Neural cell (in vitro differentiated cells): ENCODE data around the gene CD58. TPM values are rescaled to one million over a fixed set of nuclear protein-coding genes. Genes with fewer than 3 reads are reported as not detected.

Experiments used
- H2AFZ ChIP-seq: fragments of 200-600, 300-800 bp; sonication (generic), shearing (Covaris generic); 2 replicates; pipeline ENCODE4 v1.6.0; 2014; ENCODE audit warnings: low read depth, mild to moderate bottlenecking, antibody characterized with exemption, low read length, moderate library complexity
- H3F3A ChIP-seq: fragments of 200-600 bp; shearing (Covaris generic); 2 replicates; pipeline ENCODE4 v1.6.1; 2016; ENCODE audit warnings: mild to moderate bottlenecking, moderate library complexity, mixed read lengths, antibody characterized with exemption, low read length; ENCODE audit not compliant: insufficient read depth, poor library complexity, severe bottlenecking
- H3K27ac ChIP-seq: fragments of 200-600, 300-800 bp; sonication (generic), shearing (Covaris generic); 2 replicates; pipeline ENCODE4 v1.5.1; 2014; ENCODE audit warnings: mild to moderate bottlenecking, low read length, moderate library complexity
- H3K27me3 ChIP-seq: fragments of 300-800, 200-600 bp; sonication (generic), shearing (Covaris generic); 2 replicates; pipeline ENCODE4 v1.6.0; 2014; ENCODE audit warnings: mild to moderate bottlenecking, low read depth, low read length, moderate library complexity; ENCODE audit not compliant: insufficient read depth
- H3K36me3 ChIP-seq: fragments of 300-800, 200-600 bp; sonication (generic), shearing (Covaris generic); 2 replicates; pipeline ENCODE4 v1.5.1; 2014; ENCODE audit warnings: mild to moderate bottlenecking, antibody characterized with exemption, low read length, moderate library complexity; ENCODE audit not compliant: insufficient read depth
- H3K4me2 ChIP-seq: fragments of 300-800, 200-600 bp; sonication (generic), shearing (Covaris generic); 2 replicates; pipeline ENCODE4 v1.6.0; 2014; ENCODE audit warnings: mild to moderate bottlenecking, low read length
- H3K4me3 ChIP-seq: fragments of 300-800, 200-600 bp; sonication (generic), shearing (Covaris generic); 2 replicates; pipeline ENCODE4 v1.5.1; 2014; ENCODE audit warnings: mild to moderate bottlenecking, low read length, moderate library complexity
- H3K79me2 ChIP-seq: fragments of 200-600 bp; shearing (Covaris generic); replicated peaks from 2 replicates; pipeline ENCODE4 v1.6.0; 2014; ENCODE audit warnings: mild to moderate bottlenecking, low read length, moderate library complexity; ENCODE audit not compliant: insufficient read depth
- H3K9ac ChIP-seq: fragments of 300-800, 200-600 bp; sonication (generic), shearing (Covaris generic); 2 replicates; pipeline ENCODE4 v1.6.1; 2016; ENCODE audit warnings: mild to moderate bottlenecking, low read length, mixed read lengths
- H3K9me2 ChIP-seq: fragments of 200-600 bp; shearing (Covaris generic); 2 replicates; pipeline ENCODE4 v1.6.1; 2016; ENCODE audit warnings: mild to moderate bottlenecking, low read length, mixed read lengths; ENCODE audit not compliant: insufficient read depth
- H3K9me3 ChIP-seq: fragments of 200-600, 300-800 bp; sonication (generic), shearing (Covaris generic); 2 replicates; pipeline ENCODE4 v1.6.1; 2016; ENCODE audit warnings: mild to moderate bottlenecking, mixed run types, low read length, moderate library complexity, mixed read lengths
- H4K20me1 ChIP-seq: fragments of 200-600 bp; shearing (Covaris generic); 2 replicates; pipeline ENCODE4 v1.6.1; 2016; ENCODE audit warnings: mild to moderate bottlenecking, mixed run types; ENCODE audit not compliant: insufficient read depth
- EP300 ChIP-seq: fragments of 450-650 bp; conservative IDR thresholded peaks from 2 replicates; pipeline ENCODE4 v1.6.1; 2014; ENCODE audit warnings: antibody characterized with exemption, mild to moderate bottlenecking, moderate library complexity; ENCODE audit not compliant: poor library complexity, severe bottlenecking
- EZH2 ChIP-seq: fragments of 200-600, 300-800 bp; shearing (Covaris generic), sonication (generic); IDR thresholded peaks from 2 replicates; pipeline ENCODE4 v1.6.1; 2014; ENCODE audit warnings: antibody characterized with exemption, low read length, borderline replicate concordance, mild to moderate bottlenecking; ENCODE audit not compliant: insufficient read depth, poor library complexity, severe bottlenecking
- MXI1 ChIP-seq: fragments of 450-650 bp; conservative IDR thresholded peaks from 2 replicates; pipeline ENCODE4 v1.6.1; 2014; ENCODE audit warnings: antibody characterized with exemption, mild to moderate bottlenecking; ENCODE audit not compliant: poor library complexity, severe bottlenecking
- POLR2AphosphoS5 ChIP-seq: IDR thresholded peaks from 2 replicates; pipeline ENCODE4 v1.6.1; 2012
- RAD21 ChIP-seq: fragments of 450-650 bp; conservative IDR thresholded peaks from 2 replicates; pipeline ENCODE4 v1.6.1; 2014; ENCODE audit warnings: antibody characterized with exemption, mild to moderate bottlenecking, moderate library complexity
- SMC3 ChIP-seq: fragments of 450-650 bp; conservative IDR thresholded peaks from 2 replicates; pipeline ENCODE4 v1.6.1; 2014; ENCODE audit warnings: antibody characterized with exemption, mild to moderate bottlenecking, moderate library complexity; ENCODE audit not compliant: poor library complexity
- TAF1 ChIP-seq: IDR thresholded peaks from 2 replicates; pipeline ENCODE4 v1.6.1; 2012; ENCODE audit warnings: low read depth
- polyA plus RNA-seq: library from polyadenylated mRNA; depleted of rRNA; stranded (reverse); fragments of >200 nt; gene quantifications from 2 replicates; pipeline ENCODE4 v1.2.3, GENCODE V29; 2014
- TF ChIP-seq, protein P1 (sequence below): IDR thresholded peaks from 2 replicates; pipeline ENCODE4 v1.6.1; 2012; ENCODE audit warnings: borderline replicate concordance
- TF ChIP-seq, protein P2 (sequence below): fragments of 450-650 bp; IDR thresholded peaks from 2 replicates; pipeline ENCODE4 v1.5.1; 2014; ENCODE audit warnings: antibody characterized with exemption, mild to moderate bottlenecking, moderate library complexity; ENCODE audit not compliant: poor library complexity, severe bottlenecking

Gene CD58
- polyA plus RNA-seq, 1 donor from 2014 or later = 1.8 TPM

DNA sequence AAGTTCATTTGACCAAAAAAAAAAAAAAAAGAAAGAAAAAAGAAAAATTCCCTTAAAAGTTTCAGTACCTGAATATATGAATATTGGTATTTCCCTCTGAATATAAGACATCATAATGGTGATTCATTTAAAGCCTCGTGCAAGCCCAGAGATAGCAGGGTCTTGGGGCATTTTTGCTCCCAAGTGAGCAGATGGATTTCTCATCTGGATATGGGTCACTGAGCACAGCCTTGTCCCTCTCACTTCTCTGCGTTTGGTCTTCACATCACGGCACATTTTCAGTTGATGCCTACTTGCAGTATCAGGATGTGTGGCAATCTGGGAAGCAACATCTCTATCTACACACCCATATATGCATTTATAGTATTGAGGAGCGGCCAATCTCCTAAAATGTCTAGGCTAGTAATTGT is 12.7 kb downstream of the CD58 start:
- no peaks in the 10 kb centered on the region for H3K36me3 ChIP-seq
- no peak overlapping the region for H3K9ac ChIP-seq
- TF ChIP-seq EZH2 (no peak), EP300 (no peak), TAF1 (no peak), POLR2AphosphoS5 (no peak), RAD21 (no peak), SMC3 (no peak), MXI1 (no peak)
- TF ChIP-seq, protein P1, sequence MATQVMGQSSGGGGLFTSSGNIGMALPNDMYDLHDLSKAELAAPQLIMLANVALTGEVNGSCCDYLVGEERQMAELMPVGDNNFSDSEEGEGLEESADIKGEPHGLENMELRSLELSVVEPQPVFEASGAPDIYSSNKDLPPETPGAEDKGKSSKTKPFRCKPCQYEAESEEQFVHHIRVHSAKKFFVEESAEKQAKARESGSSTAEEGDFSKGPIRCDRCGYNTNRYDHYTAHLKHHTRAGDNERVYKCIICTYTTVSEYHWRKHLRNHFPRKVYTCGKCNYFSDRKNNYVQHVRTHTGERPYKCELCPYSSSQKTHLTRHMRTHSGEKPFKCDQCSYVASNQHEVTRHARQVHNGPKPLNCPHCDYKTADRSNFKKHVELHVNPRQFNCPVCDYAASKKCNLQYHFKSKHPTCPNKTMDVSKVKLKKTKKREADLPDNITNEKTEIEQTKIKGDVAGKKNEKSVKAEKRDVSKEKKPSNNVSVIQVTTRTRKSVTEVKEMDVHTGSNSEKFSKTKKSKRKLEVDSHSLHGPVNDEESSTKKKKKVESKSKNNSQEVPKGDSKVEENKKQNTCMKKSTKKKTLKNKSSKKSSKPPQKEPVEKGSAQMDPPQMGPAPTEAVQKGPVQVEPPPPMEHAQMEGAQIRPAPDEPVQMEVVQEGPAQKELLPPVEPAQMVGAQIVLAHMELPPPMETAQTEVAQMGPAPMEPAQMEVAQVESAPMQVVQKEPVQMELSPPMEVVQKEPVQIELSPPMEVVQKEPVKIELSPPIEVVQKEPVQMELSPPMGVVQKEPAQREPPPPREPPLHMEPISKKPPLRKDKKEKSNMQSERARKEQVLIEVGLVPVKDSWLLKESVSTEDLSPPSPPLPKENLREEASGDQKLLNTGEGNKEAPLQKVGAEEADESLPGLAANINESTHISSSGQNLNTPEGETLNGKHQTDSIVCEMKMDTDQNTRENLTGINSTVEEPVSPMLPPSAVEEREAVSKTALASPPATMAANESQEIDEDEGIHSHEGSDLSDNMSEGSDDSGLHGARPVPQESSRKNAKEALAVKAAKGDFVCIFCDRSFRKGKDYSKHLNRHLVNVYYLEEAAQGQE = no peak
- TF ChIP-seq, protein P2, sequence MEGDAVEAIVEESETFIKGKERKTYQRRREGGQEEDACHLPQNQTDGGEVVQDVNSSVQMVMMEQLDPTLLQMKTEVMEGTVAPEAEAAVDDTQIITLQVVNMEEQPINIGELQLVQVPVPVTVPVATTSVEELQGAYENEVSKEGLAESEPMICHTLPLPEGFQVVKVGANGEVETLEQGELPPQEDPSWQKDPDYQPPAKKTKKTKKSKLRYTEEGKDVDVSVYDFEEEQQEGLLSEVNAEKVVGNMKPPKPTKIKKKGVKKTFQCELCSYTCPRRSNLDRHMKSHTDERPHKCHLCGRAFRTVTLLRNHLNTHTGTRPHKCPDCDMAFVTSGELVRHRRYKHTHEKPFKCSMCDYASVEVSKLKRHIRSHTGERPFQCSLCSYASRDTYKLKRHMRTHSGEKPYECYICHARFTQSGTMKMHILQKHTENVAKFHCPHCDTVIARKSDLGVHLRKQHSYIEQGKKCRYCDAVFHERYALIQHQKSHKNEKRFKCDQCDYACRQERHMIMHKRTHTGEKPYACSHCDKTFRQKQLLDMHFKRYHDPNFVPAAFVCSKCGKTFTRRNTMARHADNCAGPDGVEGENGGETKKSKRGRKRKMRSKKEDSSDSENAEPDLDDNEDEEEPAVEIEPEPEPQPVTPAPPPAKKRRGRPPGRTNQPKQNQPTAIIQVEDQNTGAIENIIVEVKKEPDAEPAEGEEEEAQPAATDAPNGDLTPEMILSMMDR = no peak
- H3K4me2 ChIP-seq = no peak overlapping the region
- no peaks in the 10 kb centered on the region for H3K9me3 ChIP-seq
- H2AFZ ChIP-seq = no peak overlapping the region
- H3F3A ChIP-seq = no peaks in the 10 kb centered on the region
- H4K20me1 ChIP-seq = no peaks in the 10 kb centered on the region
- no peaks in the 10 kb centered on the region for H3K9me2 ChIP-seq
- no peaks in the 10 kb centered on the region for H3K79me2 ChIP-seq
- no peak overlapping the region for H3K27ac ChIP-seq
- no peak overlapping the region for H3K4me3 ChIP-seq
- no peaks in the 10 kb centered on the region for H3K27me3 ChIP-seq

DNA sequence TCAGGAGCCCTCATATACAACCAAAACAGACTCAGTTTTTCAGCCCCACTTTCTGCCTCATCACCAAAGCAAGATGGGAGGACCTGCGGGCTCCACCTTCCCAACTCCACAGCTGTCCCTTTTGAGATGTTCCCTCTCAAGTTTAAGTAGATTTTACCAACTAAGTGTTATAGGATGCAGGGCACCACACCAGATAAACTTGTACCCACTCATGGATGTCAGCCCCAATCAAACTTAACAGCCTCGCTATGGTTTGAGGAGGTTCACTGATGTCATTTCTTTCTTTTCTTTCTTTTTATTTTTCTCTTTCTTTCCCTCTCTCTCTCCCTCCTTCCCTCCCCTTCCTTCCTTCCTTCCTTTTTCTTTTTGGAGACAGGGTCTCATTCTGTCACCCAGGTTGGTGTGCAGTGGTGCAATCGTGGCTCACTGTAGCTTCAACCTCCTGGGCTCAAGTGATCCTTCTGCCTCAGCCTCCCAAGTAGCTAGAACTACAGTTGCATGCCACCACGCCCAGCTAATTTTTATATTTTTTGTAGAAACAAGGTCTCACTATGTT is 13.4 kb downstream of the CD58 start:
- no peaks in the 10 kb centered on the region for H3K36me3 ChIP-seq
- H3K9me2 ChIP-seq = no peaks in the 10 kb centered on the region
- H4K20me1 ChIP-seq = no peaks in the 10 kb centered on the region
- H2AFZ ChIP-seq = no peak overlapping the region
- H3K79me2 ChIP-seq = no peaks in the 10 kb centered on the region
- H3K4me3 ChIP-seq = no peak overlapping the region
- no peaks in the 10 kb centered on the region for H3K9me3 ChIP-seq
- H3K4me2 ChIP-seq = no peak overlapping the region
- TF ChIP-seq EP300 (no peak), POLR2AphosphoS5 (no peak), TAF1 (no peak), MXI1 (no peak), SMC3 (no peak), RAD21 (no peak), EZH2 (no peak)
- TF ChIP-seq, protein P1 = no peak
- TF ChIP-seq, protein P2 = no peak
- no peaks in the 10 kb centered on the region for H3F3A ChIP-seq
- no peak overlapping the region for H3K9ac ChIP-seq
- H3K27me3 ChIP-seq = no peaks in the 10 kb centered on the region
- H3K27ac ChIP-seq = no peak overlapping the region
